WI38 (cell line): ENCODE data around the gene MEOX2.

Experiments
- H3K4me3 ChIP-seq: 2 replicates; pipeline ENCODE4 v1.5.1; 2011; ENCODE audit warnings: low read depth, mild to moderate bottlenecking, control low read depth, low read length
- CTCF ChIP-seq: IDR thresholded peaks from 2 replicates; pipeline ENCODE4 v1.5.1; 2012; ENCODE audit warnings: low read depth, mild to moderate bottlenecking, control low read depth, low read length

Gene MEOX2

GRCh38 chr7:15586266-15586665 is 100.2 kb downstream of the MEOX2 start:
- TF ChIP-seq CTCF = no peak
- H3K4me3 ChIP-seq = no peak overlapping the region

- no peak overlapping the region for H3K4me3 ChIP-seq
- no peak for TF ChIP-seq CTCF
These were observed 101.9 kb downstream of the MEOX2 start for GRCh38 chr7:15584575-15584974.

GRCh38 chr7:15582773-15583172 is 103.7 kb downstream of the MEOX2 start:
- H3K4me3 ChIP-seq = no peak overlapping the region
- no peak for TF ChIP-seq CTCF

- TF ChIP-seq CTCF = no peak
- H3K4me3 ChIP-seq = no peak overlapping the region
These were observed 105.0 kb downstream of the MEOX2 start for GRCh38 chr7:15581352-15581951.

- TF ChIP-seq CTCF = no peak
- H3K4me3 ChIP-seq = no peak overlapping the region
These were observed 105.7 kb downstream of the MEOX2 start for GRCh38 chr7:15580604-15581351.

GRCh38 chr7:15577600-15577999 is 108.9 kb downstream of the MEOX2 start:
- no peak overlapping the region for H3K4me3 ChIP-seq
- no peak for TF ChIP-seq CTCF

GRCh38 chr7:15571301-15571878 is 115.1 kb downstream of the MEOX2 start:
- H3K4me3 ChIP-seq = no peak overlapping the region
- no peak for TF ChIP-seq CTCF
